Coronary artery (tissue), 2 donors: ENCODE data around the gene DTNA.
"Not testable (repeated sequence)": the region's sequence is repeated elsewhere in the genome, so short reads cannot be mapped to it uniquely, and the experiment has no call there.

Experiments
- DNase-seq: peaks from one replicate; pipeline ENCODE4 v3.0.0-alpha.2; 2017; ENCODE audit warnings: low spot score
- H3K27ac ChIP-seq, 2 donors: fragments of 200-600 bp; sonication (generic); one replicate each; pipeline ENCODE4 v1.5.1; 2016 to 2019
- H3K4me3 ChIP-seq: fragments of 200-600 bp; sonication (generic); 2 replicates; pipeline ENCODE4 v1.5.1; 2016; ENCODE audit warnings: mild to moderate bottlenecking, moderate library complexity
- CTCF ChIP-seq: fragments of 200-600 bp; sonication (generic); IDR thresholded peaks from one replicate; pipeline ENCODE4 v1.5.1; 2019; ENCODE audit warnings: antibody characterized with exemption

DTNA gene

DNA sequence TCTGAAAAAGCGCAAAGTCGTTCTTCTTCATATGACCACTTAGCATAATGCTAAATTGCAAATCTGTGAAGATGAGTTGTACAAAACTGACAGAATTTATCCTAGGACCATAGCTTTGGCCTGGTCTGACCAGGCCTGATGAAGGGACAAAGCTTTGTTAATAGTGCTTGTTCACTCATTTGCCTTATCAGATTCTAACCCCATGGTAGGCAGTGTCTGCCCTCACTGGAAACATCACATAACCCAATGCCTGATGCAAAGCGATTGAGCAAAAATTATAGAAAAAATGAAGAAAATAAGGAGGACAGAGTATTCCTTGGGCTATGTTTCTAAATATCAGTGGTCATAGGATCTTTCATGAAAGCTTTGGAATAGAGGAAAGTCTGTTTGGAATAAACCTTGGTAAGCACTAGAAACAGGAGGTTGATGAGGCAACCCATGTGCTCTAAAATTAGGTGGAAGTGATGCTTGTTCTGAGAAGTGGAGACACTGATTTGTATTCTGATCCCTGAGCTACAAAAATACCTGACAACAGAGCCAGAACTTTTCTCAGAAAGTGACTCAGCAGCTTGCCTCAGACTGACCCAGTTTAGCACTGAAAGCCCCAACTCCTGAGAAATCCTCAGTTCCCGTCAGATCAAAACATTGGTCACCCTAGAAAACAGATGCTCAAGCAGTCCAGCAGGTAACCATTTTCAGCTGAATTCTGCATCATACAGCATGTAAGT is 199.7 kb downstream of the DTNA start:
- H3K4me3 ChIP-seq = no peak overlapping the region
- DNase-seq = no peak
- peak overlapping the region; percentile 26 to 73 for H3K27ac ChIP-seq
- no peak for TF ChIP-seq CTCF

DNA sequence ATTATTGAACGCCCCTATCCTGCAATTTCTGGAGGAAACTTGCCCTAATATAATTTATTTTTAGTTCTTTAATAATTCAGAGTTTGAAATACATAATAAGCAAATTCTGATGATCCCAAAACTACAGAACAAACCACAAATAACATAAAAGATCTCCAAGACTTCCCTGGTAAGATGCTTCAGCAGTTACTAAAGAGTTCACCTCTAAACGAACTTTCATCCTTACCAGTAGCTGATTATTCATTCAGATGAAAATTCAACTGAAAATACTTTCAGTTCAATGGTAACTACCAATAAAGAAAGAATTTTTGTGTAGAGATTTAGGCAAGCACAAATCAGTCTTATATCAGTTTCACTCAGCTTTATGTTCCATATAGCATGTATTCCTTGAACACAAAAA is 201.0 kb downstream of the DTNA start:
- no peak for TF ChIP-seq CTCF
- Histone ChIP-seq H3K4me3 (no peak overlapping the region), H3K27ac (no peak overlapping the region)
- DNase-seq = no peak

DNA sequence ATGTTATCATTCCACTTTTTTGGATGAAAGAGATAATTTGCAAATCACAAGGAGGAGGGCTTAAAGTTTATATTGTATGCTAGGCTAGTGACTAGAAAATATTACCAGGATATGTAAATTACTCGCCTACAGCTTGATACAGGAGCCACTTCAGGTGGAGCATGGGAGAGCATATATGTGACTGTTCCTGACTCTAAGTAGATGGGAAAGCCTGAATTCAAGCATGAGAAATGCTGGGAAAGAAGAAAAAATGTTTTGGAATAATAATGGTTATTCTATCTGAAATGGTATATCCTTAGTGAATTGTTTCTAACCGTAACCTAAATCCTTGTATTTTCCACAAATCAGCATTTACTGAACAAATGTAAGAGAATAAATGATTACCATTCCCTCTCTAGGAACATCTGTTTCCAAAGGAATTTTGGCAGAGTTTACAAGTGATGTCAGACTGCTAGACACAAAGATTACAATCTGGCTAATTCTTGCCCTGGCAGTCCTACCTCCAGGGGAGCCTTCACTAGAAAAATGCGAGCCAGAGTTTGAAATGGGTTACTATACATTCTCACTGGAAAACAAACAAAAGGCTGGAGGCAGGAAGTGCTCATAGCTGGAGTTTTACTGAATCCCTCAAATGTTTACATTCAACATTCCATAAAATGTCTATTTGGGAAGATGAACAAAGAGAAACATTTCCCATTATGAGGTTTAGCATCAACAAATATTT is 201.7 kb downstream of the DTNA start:
- no peak for TF ChIP-seq CTCF
- no peak for DNase-seq
- Histone ChIP-seq H3K4me3 (no peak overlapping the region), H3K27ac (no peak overlapping the region)

DNA sequence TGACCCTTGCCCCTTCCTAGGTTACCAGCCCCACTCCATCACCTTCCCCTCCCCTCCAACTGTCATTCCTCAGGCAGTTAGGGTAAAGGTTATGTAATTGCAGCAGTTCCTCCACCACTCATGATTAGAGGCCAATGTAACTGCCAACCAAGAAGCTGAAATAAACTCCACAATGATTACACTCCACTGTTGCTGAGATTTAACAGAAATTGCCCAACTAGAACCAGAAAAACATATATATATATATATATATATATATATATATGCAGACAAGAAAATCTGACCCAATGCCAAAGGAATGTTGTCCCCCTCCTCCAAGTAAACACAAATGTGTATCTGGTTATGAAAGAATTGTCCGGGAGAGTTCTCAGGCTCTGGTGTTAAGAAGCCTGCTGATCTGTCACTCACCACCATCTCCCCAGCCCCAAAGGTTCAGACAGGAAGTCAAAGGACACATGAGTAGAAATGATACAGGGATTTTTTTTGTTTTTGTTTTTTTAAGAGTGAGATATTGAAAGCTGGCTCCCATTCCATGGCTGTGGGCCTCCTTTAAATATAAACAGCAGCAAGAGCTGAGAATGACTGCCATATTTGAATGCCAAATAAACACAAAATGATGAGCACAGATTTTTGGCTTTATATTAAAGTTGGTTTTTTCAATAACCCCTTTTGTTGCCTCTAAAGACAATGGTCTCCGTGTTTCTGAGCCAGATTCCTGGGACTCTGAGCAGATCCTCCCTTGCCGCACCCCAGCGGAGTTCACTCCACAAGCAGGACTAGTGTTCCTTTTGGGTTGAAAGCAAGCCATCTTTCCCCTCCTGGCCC is 204.0 kb downstream of the DTNA start:
- no peak for DNase-seq
- Histone ChIP-seq H3K4me3 (no peak overlapping the region), H3K27ac (no peak overlapping the region)
- no peak for TF ChIP-seq CTCF

DNA sequence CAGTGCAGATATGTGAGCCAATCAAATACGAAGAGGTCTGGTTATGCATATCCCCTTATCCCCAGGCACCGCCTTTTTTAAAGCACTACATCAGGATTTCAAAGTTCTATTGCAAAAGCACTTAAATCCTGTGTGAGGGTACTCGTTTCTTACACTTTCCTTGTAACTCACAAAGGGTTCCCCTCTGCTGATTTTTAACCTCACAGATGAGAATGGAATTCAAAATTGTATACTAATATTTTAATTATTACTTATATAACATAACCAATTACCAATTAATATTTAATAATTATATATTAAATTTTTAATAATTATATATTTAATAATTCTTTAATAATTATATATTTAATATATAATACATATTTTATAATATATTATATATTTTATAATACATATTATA is 204.9 kb downstream of the DTNA start:
- TF ChIP-seq CTCF = no peak
- Histone ChIP-seq H3K27ac (no peak overlapping the region), H3K4me3 (no peak overlapping the region)
- no peak for DNase-seq

DNA sequence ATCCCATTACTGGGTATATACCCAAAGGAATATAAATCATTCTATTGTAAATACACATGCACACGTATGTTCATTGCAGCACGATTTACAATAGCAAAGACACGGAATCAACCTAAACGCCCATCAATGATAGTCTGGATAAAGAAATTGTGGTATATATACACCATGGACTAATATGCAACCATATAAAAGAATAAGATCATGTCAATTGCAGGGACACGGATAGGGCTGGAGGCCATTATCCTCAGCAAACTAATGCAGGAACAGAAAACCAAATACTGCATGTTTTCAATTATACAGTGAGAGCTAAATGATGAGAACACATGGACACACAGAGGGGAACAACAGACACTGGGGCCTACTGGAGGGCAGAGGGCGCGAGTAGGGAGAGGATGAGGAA is 206.4 kb downstream of the DTNA start:
- not testable (repeated sequence) for DNase-seq, H3K4me3 ChIP-seq, H3K27ac ChIP-seq

DNA sequence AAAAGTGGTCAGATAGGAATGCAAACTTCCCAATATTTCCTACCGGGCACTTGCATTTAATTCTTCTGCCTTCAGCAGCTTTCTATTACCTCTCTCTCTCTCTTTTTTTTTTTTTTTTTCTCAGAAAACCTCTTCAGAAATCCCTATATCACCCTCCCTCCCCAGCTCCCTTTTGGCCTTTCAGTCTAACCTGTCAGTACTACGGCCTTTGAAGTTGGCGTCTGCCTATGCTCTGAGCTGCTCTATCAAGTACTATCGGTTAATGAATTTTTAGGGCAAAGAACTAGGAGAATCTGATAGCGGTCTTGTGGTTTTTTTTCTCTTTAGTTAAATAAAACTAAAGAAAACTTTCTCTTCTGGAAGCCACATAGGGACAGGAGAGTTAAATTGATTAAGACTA is 208.8 kb downstream of the DTNA start:
- TF ChIP-seq CTCF = no peak
- Histone ChIP-seq H3K4me3 (no peak overlapping the region), H3K27ac (no peak overlapping the region)
- no peak for DNase-seq
